ENCODE results near the gene PCDH9. TPM values are rescaled to one million over a fixed set of nuclear protein-coding genes. Genes with fewer than 3 reads are reported as not detected.
"Not testable (repeated sequence)": the region's sequence is repeated elsewhere in the genome, so short reads cannot be mapped to it uniquely, and the experiment has no call there.

Gene PCDH9
- polyA plus RNA-seq, 1 donor = 2.1 TPM

DNA sequence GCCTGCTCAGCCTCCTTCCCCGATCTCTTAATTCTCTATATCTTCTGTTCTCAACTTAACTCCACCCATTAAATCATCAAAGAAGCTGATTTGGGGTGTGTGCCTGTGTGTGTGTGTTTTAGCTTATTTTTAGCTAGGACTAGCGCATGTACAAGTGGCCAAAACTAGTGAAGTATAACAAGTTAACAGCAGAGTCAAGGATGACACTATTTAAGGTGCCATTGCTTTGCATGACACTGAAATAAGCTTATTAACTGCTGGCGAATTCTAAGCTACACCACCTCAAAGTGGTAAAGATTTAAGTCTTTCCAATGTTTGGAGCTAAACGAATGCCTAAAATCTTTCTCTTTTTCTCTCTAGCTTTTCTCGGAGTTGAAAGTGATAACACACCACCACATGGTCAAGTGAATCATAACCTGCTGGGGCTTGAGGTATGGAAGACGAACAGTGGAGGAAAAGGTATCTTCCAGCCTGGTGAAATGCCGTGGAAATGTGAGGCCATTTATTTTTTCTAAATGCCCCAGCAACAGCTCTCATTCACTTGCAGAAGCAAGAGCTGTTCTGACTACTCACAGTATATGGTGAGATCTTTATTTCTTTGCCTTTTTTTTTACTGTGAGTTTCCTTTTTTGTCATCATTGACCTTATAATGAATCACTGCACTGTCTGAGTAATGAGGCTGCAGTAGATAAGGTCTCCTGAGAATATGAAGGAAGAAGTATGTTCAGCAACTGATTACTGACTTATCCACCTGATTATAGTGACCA, 570.3 kb downstream of the PCDH9 start:
- no peak for DNase-seq (ENCODE audit: low read depth)

DNA sequence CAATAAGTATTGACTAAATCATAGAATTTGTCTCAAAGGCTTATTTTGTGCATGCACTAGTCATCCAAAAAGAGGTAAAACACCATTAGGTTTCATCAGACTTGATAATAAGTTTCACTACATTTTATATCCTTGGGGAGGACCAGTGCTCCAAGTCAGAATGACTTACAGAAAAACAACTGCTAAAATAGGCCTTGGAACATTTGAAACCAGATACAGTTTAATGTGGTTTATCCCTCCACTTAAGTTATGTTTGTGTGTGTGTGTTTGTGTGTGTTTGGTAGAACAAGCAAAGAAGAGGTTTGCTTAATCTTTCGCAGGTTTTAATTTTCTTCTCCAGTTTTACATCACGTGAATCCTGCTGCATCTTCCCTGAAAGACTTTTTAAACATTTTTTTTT, 570.9 kb downstream of the PCDH9 start:
- no peak for DNase-seq (ENCODE audit: low read depth)

DNA sequence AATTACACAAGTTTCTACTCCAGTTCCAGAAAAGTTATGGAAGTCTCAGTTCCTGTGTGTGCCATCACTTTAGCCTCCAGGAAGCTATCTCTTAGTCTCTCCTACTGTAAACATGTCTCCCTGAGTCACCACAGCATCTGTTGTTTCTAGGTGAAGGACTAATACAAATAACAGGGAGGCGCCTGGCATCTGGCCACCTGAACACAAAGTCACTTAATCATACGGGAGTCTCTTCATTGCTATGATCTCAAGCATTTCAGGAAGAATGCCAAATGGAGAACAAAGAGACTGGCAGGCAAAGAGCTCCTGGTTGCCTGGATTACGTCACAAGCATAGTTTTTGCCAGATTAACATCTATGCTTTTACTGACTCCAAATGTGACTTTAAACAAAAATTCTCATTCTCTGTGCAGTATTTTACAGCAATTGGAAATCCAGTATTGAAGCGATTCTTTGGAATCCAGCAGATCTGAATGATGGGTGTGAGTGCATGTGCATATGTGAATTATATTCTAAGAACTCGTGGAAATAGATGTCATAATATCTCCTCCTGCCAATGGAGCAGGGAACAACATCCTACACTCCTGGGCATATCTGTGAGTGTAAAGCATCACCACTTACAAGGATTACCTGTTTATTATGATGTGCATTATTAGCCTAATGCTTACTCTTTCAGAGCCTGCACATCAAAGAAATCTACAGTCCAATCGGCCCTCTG, 572.8 kb downstream of the PCDH9 start:
- DNase-seq (ENCODE audit: low read depth) = peak; percentile 60

DNA sequence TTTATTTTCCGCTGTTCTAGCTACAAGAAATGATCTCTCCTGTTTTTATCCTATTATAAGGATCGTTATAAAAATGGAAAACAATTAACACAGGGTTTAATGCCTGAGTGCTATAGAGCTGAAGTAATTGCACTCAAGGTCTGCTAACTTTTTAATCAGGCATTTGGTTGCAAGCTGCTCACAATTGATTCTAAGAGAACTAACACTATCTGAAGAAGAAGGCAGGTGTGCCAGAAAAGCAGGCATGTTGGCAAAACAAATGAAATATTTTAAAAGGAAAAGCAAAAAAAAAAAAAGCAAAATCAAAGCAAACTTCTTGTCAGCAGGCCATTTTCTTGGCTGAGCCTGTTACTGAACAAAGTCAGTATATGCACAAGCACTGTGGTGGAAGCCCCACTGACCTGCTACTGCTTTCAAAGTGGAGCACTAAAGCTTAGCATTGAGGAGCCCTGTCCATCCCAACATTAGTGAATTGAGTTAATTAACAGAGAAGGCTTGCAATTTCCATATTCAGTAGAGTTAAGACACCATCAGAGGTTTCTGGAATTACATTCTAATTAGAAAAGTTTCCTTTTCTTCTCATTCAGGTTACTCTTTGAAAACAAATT, 574.2 kb downstream of the PCDH9 start:
- DNase-seq (ENCODE audit: low read depth) = no peak

DNA sequence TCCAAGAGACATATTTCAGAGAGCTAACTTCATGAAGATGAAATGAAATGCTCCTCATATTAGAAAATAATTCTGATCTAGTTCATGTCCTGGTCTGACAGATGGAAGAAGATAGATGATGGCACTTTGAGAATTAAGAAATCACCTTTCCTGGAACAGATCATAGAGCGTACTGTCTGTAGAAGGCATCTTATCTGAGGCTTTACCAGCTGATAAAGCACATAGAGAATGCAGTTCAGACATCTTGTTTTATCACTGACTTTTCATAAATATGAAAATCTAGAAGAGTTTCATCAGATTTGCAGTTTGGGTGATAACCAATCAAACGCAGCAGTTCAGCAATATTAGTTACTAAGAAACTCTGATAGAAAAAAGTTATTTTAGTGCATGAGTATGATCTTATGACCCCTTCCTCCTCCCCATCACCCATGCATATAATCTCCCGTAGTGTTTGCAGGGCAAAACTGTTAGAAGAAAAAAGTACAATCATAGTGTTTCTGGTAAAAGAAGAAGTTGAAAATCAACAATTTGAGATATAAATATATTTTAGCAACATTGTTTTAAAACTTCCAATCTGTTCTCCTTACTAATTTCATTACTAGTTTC, 585.2 kb downstream of the PCDH9 start:
- no peak for DNase-seq (ENCODE audit: low read depth)

DNA sequence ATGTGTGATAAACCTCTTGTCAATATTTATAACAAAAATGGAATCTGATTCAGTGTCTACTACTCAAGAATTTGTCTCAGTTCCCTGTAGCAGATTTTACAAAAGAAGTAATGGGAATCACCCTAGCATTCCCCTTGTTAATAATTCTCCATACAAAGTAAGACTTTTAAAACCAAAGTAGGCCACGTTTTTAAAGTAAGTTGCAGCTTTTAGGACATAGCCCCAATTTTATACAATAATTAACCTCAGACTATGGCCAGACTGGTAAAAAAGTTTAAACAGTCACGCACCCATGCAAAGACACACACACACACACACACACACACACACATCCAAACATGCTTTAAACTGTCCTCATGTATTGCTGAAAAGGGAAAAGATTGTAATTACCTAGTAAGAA, 589.9 kb downstream of the PCDH9 start:
- no peak for DNase-seq (ENCODE audit: low read depth)

DNA sequence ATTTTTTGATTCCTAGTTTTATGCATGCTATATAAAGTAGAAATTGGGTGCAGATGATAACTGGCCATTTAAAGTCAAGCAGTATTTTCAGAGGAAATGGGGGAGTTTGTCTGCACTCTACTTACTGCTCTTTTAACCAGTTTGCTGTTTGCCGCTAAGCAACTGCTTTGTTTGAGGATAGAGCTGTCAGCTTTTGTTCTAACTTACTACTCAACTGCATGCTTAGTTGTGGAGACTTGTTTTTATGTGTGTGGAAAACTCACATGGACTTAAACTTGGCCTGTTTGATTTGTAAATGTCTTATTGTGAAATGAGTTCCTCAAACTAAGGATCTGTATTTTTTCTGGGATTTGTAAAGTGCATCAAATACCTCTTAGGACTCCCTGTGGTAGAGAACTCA, 591.1 kb downstream of the PCDH9 start:
- no peak for DNase-seq (ENCODE audit: low read depth)

DNA sequence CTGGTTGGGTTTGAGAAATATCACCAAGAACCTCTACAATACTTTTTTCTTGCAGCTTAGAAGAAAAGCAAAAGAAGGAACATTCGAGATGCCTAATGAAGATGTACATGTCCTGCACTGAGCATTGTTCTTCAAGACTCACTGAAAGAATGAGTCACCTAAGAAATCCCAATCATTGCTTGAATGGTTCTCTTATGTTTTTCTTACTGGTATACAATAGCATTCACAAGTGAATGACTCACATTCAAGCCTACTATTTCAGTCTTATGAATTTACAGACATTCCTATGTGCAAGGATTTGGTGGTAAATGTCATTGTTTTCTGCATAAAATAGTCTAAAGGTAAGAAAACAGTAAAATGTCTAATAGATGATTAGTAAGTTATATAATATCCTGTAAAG, 594.6 kb downstream of the PCDH9 start:
- no peak for DNase-seq (ENCODE audit: low read depth)

DNA sequence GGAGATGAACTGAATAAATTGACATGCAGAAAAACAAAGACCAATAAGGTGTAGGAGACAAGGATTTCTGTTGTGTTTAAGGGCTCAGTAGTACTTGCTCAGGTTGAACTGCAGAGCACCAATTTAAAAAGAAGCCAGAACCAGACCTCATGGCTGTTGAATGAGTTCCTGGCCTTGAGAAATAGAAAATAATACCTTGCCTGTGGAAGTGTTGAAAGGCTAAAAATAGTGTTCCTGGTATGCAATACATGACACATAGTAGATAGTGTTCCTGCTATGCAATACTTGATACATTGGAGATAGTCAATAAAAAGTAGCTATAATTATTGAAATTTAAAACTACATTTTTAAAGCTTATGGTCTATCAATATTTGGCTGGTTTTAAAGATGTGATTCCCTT, 595.8 kb downstream of the PCDH9 start:
- DNase-seq (ENCODE audit: low read depth) = no peak

DNA sequence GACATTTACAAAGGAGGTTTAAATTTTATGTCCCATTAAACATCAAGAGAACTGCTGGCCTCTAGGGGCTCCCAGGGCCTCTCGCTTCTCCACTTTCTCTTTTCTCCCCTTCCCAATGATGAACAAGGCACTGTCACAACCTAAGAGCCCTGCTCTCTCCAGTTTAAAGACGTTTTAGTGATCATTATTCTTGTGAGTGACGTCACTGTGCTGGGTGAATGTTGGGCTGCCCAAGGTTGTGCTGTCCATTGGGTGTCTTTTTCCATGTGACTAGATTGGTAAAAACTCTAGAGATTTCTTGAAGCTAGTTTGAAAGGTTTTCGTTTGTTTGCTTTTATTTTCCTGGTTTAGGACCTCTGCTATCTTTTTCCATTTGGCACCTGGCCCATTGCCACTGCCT, 602.6 kb downstream of the PCDH9 start:
- DNase-seq (ENCODE audit: low read depth) = no peak

DNA sequence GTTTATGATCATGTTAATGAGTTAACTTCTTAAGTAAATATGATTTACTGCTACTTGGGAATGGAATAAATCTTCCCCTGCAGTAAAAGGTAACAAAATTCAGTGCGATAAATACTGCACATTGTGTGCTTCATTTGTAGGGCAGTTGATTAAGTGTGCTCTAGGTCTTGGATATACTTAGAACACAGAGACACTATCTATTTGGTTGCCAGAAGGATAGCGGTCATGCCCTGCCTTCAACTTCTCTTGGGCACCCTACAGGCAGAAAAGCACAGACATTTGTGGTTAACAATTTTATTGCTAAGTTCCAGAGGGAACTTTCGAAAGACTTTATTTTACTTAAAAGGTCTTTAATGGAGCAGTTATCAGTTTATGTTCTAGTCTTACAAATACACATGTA, 605.8 kb downstream of the PCDH9 start:
- no peak for DNase-seq (ENCODE audit: low read depth)

DNA sequence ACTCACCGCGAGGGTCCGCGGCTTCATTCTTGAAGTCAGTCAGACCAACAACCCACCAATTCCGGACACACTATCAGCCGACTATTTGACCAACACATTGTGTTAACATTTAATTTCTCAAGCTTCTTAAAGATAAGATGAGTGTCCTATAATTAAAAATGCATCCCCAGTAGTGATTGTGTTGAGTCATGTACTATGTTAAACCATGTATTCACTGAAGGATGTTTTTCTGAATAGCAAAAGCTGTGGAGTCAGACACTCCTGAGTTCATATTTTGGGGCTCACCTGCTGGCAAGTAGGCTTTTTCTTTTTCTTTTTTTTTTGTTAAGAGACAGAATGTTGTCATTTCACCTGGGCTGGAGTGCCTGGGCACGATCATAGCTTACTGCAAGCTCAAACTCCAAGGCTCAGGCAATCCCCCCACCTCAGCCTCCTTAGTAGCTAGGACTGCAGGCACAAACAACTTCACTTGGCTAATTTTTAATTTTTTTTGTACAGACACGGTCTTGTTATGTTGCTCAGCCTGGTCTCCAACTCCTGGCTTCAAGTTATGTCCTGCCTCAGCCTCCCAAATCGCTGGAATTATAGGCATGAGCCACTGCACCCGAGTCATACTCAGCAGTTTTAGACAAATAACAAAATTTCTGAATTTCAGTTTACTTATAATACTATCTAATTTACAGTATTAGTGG, 606.9 kb downstream of the PCDH9 start:
- DNase-seq (ENCODE audit: low read depth) = no peak

DNA sequence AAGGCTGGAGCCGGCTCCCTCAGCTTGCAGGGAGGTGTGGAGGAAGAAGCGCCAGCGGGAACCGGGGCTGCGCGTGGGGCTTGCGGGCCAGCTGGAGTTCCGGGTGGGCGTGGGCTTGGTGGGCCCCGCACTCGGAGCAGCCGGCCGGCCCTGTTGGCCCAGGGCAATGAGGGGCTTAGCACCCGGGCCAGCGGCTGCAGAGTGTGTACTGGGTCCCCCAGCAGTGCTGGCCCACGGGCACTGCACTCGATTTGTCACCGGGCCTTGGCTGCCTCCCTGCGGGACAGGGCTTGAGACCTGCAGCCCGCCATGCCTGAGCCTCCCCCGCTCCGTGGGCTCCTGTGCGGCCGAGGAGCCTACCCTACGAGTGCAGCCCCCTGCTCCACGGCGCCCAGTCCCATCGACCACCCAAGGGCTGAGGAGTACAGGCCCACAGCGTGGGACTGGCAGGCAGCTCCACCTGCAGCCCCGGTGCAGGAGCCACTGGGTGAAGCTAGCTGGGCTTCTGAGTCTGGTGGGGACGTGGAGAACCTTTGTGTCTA, 608.2 kb downstream of the PCDH9 start:
- not testable (repeated sequence) for DNase-seq (ENCODE audit: low read depth)

DNA sequence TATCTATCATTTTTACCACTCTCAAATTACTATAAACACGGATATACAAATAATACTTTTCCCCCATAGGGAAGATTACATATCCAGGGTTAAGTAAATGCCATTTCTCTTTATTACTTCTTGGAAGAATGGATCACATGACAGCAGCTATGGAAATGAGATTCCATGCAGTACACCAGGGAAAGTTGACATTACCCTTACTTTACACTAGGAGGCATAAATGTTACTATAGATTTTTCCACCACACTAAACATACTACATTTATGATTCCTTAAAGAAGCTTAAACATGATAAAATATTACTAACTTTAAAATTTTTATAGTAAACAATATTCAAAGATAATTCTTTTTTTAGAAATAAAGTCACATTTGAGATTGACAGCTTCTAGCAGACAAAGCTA, 611.4 kb downstream of the PCDH9 start:
- DNase-seq (ENCODE audit: low read depth) = peak; percentile 16

DNA sequence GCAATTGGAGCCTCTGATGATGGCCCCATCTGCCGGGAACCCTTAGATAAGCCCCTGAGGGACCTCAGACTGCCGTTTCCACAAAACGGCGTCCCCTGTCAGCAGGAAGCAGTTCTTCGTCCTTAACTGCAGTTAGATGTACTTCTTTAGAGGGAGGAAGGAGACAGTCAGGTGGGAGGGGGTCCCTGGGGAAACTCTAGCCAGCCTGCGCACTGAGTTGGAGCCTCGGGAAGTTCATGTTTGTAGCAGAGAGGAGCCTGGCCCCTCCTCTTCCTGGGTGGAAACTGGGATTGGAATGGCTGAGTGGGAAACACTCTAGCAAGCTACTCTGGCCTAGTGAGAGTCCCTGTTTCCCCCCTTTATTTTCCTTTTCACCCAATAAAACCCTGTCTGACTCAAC, 612.4 kb downstream of the PCDH9 start:
- no peak for DNase-seq (ENCODE audit: low read depth)

DNA sequence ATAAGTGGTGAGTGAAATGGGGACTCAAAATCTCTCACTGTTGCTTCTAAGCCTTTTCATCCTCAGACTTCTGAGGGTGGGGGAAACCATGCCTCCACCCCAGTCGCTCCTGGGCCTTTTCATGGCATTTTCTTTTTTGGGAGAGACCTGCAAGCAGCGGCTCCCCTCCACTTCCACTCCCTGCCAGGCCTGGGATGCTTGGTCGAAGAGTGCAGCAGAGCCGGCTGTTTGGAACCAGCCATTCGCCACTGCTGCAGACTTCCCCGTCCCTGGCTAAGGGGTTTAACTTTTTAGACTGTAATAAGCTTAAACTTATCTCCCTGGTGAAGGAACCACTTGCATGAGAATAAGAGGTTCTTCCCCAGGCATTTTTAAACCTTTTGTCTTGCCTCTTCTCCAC, 617.2 kb downstream of the PCDH9 start:
- no peak for DNase-seq (ENCODE audit: low read depth)

DNA sequence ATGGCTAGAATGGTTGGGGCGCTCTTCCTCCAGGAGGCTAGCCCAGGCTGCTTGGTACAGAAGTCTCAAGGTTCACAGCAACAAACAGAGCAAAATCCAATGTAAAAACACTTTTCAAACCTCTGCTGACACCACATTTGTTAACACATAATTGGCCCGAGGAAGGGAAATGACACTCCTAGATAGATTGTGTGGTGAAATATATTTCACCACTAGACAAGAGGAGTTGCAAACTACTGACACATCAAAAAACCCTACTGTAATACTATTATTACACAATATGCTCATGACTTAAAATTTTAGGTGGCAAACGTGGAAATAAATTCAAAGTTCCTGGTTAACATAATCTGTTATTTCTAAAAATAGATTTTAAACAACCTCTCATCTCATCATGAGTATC, 643.6 kb downstream of the PCDH9 start:
- DNase-seq (ENCODE audit: low read depth) = no peak

DNA sequence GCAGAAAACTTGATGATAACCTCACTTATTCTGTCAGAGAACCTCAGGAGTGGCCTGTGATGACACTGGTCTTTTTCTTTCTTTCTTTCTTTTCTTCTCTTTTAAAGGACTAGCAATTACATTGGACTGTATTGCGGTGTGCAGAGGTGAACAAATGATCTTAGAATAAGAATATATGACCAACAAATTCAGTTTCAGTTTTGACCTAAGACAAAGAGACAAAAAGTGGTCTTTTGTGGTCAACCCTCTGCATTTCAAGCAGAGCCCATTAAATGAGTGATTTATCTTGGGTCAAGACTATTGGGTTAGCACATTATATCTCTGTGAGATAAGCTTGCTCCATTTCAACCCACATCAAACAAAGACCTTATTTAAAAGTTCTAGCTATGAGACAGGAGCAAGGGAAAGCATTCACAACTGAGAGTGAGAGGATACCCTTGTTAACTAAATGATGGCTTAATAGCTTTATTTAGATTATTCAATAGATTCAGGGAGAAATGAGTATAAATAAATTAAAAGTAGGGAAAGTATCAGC, 644.4 kb downstream of the PCDH9 start:
- DNase-seq (ENCODE audit: low read depth) = no peak

DNA sequence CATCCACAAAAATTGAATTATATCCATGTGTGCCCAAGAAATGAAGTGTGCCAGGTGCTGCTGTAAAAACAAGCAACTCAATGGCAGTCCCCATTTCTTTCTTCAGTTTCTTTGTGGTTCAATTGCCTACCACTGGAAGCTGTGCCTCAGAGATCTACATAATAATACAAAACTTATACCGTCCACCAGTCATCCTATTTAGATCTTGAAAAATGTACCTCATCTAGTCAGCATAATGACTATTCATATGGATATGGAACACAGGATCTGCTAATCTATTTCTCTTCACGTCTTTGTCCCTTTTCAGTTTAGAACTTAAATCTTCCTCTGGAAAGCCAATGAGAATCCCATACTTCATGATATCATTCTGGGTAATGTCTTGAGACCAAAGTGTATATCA, 648.5 kb downstream of the PCDH9 start:
- no peak for DNase-seq (ENCODE audit: low read depth)

DNA sequence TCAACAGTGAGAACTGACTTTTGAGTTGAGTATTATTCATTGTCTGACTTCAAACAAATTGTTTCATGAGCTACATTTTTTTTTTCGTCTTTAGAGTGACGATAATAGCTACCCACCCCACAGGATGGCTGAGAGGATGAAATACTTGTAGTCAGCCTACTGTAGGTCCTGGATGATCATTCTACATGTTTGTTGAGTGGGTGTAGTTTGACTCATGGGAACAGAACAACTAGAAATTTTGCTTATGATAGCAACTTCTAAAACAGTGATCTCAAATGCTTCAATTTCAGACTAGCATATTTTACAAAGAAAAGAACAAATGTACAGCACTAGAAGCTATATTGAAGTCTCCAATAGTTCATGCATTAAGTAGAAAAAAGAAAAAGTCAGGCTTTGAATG, 651.8 kb downstream of the PCDH9 start:
- DNase-seq (ENCODE audit: low read depth) = no peak

DNA sequence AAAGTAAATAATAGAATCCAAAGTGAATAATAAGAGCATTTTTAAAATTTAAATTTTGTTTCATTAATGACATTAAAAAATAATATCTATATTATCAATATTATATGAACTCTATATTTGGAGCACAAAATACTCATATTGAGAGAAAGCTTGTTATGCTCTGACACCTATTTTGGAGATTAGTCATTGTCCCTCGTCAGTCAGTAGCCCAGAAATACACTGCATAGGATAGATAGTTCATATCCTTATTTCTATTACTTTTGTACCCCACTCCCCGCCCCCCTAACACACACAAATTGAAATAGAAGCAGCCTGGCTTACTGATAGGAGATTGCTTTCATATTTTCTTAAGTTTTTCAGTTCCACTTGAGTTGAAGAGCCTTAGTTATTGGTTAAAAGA, 652.8 kb downstream of the PCDH9 start:
- DNase-seq (ENCODE audit: low read depth) = no peak

DNA sequence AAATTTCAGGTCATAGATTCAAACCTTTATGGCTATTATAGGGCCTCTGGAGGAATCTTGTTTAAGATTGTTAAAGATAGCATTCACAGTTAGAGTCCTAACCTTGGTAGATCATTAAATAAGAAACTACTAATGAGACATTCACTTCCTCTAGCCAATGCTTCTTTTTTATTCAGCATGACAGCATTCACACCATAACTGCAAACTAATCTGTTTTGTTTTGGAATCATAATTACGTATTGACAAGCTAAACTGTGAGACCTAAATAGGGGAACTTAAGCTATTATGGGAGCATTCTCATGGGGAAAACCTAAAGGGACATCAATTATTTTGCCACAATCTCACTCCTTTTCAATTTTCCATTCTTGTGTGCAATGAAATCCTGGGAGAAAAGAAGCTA, 653.8 kb downstream of the PCDH9 start:
- no peak for DNase-seq (ENCODE audit: low read depth)
